ENCODE results near the gene HOMER1.

DNA sequence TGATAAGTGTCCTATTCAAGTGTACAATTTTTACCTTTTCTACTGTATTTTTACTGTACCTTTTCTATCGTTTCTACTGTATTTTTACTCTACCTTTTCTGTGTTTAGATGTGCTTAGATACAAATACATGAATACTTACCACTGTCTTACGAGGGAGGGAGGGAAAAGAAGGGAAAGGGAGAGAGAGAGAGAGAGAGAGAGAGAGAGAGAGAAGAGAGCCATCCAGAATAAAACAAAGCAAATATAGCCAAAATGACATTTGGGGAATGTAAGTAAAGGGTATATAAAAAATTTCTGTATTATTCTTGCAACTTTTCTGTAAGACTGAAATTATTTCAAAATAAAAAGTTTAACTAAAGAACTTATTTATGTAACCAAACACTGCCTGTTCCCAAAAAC lies 121.2 kb downstream of the HOMER1 start:
- TF ChIP-seq, protein P1, sequence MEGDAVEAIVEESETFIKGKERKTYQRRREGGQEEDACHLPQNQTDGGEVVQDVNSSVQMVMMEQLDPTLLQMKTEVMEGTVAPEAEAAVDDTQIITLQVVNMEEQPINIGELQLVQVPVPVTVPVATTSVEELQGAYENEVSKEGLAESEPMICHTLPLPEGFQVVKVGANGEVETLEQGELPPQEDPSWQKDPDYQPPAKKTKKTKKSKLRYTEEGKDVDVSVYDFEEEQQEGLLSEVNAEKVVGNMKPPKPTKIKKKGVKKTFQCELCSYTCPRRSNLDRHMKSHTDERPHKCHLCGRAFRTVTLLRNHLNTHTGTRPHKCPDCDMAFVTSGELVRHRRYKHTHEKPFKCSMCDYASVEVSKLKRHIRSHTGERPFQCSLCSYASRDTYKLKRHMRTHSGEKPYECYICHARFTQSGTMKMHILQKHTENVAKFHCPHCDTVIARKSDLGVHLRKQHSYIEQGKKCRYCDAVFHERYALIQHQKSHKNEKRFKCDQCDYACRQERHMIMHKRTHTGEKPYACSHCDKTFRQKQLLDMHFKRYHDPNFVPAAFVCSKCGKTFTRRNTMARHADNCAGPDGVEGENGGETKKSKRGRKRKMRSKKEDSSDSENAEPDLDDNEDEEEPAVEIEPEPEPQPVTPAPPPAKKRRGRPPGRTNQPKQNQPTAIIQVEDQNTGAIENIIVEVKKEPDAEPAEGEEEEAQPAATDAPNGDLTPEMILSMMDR (IDR thresholded peaks at IDR 0.05), result no peak
- no peak for TF ChIP-seq POLR2A (IDR thresholded peaks at IDR 0.05)

Data from vagina (tissue), 2 donors.